ENCODE results near the gene COL20A1.

DNA sequence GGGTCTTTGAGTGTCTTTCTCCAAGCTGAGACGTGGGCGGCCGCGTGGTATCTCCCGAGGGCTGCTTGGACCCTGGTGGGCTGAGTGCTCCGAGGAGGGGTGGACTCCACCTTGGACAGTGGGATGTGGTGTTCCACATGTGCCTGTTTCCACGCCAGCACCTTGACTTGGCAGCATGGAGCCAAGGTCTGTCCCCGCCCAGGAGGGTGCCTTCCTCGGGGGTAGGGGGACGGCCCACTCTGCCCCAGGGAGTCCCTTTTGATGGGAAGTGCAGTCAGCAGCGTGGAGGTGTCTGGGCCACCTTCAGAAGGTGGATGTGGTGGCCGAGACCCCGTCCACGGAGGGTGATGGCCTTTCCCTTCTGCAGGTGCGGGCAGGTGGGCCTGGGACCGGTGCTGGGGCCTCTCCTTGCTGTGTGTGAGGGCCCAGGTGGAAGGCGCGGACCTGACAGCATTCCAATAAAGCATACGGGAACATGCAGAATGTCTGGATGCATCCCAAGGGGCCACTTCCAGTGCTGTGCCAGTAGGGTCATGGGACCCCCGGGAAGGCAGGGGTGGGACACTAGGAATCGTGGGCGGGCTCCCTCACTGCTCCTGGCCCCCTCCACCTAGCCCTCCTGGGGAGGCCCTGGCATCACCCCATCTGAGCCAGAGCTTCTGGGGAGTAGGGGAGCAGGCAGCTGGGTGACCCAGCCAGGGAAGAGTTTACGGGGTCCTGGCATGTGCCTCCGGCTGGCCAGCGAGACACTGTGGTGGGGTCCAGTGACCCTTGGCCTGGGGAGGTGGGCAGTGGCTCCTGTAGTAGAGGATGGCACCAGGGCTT lies 3.5 kb upstream of the COL20A1 start:
- no peak for TF ChIP-seq POLR2A (IDR thresholded peaks at IDR 0.05)
- TF ChIP-seq, protein P1, sequence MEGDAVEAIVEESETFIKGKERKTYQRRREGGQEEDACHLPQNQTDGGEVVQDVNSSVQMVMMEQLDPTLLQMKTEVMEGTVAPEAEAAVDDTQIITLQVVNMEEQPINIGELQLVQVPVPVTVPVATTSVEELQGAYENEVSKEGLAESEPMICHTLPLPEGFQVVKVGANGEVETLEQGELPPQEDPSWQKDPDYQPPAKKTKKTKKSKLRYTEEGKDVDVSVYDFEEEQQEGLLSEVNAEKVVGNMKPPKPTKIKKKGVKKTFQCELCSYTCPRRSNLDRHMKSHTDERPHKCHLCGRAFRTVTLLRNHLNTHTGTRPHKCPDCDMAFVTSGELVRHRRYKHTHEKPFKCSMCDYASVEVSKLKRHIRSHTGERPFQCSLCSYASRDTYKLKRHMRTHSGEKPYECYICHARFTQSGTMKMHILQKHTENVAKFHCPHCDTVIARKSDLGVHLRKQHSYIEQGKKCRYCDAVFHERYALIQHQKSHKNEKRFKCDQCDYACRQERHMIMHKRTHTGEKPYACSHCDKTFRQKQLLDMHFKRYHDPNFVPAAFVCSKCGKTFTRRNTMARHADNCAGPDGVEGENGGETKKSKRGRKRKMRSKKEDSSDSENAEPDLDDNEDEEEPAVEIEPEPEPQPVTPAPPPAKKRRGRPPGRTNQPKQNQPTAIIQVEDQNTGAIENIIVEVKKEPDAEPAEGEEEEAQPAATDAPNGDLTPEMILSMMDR (IDR thresholded peaks at IDR 0.05 in 8 of 11, conservative IDR thresholded peaks at IDR 0.05 in 3 of 11): no peak
- peak in 1 of 3 donors; percentile 34 for TF ChIP-seq POLR2AphosphoS5 (IDR thresholded peaks at IDR 0.05)

Measured in spleen (tissue), 7 donors.